Natural killer cell (primary cell): ENCODE data around the gene CPT2. TPM values are rescaled to one million over a fixed set of nuclear protein-coding genes. Genes with fewer than 3 reads are reported as not detected.

Source experiments
- ATAC-seq, 3 donors: fragments of 150-1000 bp in 2 of 3; fragments of 200-7000 bp in 1 of 3; cut with Tn5 transposase; 1 replicate in 1 of 3; 2 replicates in 2 of 3; pipeline ENCODE4 v1.10.0; 2021; ENCODE audit warnings: mild to moderate bottlenecking in 2 of 3, moderate library complexity in 2 of 3
- DNase-seq, 2 donors: peaks; one replicate each; pipeline versions ENCODE4 v3.0.0 to v3.0.0-alpha.2; 2013 to 2021; ENCODE audit warnings: mixed read lengths in 1 of 2
- H3K27ac ChIP-seq: one replicate; pipeline ENCODE4 v1.5.1; 2013; ENCODE audit warnings: mild to moderate bottlenecking, low read length
- H3K27me3 ChIP-seq: one replicate; pipeline ENCODE4 v1.6.1; 2013; ENCODE audit warnings: low read length; ENCODE audit not compliant: control insufficient read depth, insufficient read depth
- H3K36me3 ChIP-seq: one replicate; pipeline ENCODE4 v1.6.1; 2013; ENCODE audit warnings: low read length; ENCODE audit not compliant: control insufficient read depth, insufficient read depth
- H3K4me1 ChIP-seq: one replicate; pipeline ENCODE4 v1.6.1; 2013; ENCODE audit warnings: low read length; ENCODE audit not compliant: control insufficient read depth, insufficient read depth
- H3K4me3 ChIP-seq: one replicate; pipeline ENCODE4 v1.5.1; 2013; ENCODE audit warnings: low read length
- H3K9me3 ChIP-seq: one replicate; pipeline ENCODE4 v1.6.1; 2013; ENCODE audit warnings: low read length; ENCODE audit not compliant: control insufficient read depth, insufficient read depth
- H3K27ac Mint-ChIP-seq, 2 donors: one replicate each; pipeline ENCODE4 v1.8.0; 2022; ENCODE audit warnings: mild to moderate bottlenecking in 2 of 2, mixed read lengths in 2 of 2, moderate library complexity in 1 of 2
- H3K27me3 Mint-ChIP-seq, 2 donors: one replicate each; pipeline ENCODE4 v1.8.0; 2022; ENCODE audit warnings: low read depth in 2 of 2, mixed read lengths in 2 of 2
- H3K36me3 Mint-ChIP-seq: one replicate; pipeline ENCODE4 v1.8.0; 2022; ENCODE audit warnings: mixed read lengths
- H3K4me1 Mint-ChIP-seq, 2 donors: one replicate each; pipeline ENCODE4 v1.8.0; 2022; ENCODE audit warnings: mixed read lengths in 2 of 2
- H3K4me3 Mint-ChIP-seq: one replicate; pipeline ENCODE4 v1.8.0; 2022; ENCODE audit warnings: mild to moderate bottlenecking, moderate library complexity, mixed read lengths
- H3K9me3 Mint-ChIP-seq, 2 donors: one replicate each; pipeline ENCODE4 v1.8.0; 2022; ENCODE audit warnings: mixed read lengths in 2 of 2
- CTCF ChIP-seq: fragments of 200-600 bp; IDR thresholded peaks from one replicate; pipeline ENCODE4 v1.8.0; 2022; ENCODE audit warnings: antibody characterized with exemption
- WGBS: methylation state at CpG from one replicate; pipeline ENCODE4 v1.1.7; 2013; ENCODE audit warnings: missing lambda C conversion rate; ENCODE audit not compliant: insufficient coverage; 5-methylcytosine and 5-hydroxymethylcytosine counted together
- intact Hi-C: fragments of 100-400 bp; cut with micrococcal nuclease; formaldehyde crosslinking; loops from one replicate; pipeline ENCODE4 v1.14.2; 2022
- total RNA-seq, 4 donors: library from RNA; stranded (reverse); fragments of 120-200 nt in 1 of 4; gene quantifications; one replicate each; pipeline versions ENCODE4 v1.2.3 to v1.2.4, GENCODE V29; 2013 to 2022

Gene CPT2
- total RNA-seq, 3 donors from 2014 or later (not counting 1 experiment from before 2014, with no cell fraction given), result 7.6 to 11.8 (median 9.0) TPM

DNA sequence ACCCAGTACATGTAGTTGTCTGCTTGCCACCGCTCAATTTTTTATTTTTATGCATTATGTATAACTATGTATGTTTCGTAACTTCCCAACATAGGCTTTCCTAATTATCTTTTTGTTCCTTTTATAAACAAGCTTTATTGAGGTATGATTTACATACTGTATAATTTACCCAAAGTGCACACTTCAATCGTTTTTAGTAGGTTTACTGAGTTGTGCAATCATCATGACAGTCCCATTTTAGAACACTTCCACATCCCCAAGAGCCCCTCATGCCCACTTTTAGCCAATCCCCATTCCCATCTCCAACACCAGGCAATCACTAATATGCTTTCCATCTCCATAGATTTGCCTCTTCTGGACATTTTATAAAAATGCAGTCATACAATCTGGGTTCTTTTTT is 39.8 kb upstream of the CPT2 start:
- ATAC-seq (no peak), DNase-seq (no peak)
- Histone ChIP-seq H3K36me3 (no peaks in the 10 kb centered on the region), H3K4me3 (no peak overlapping the region), H3K27ac (no peak overlapping the region), H3K9me3 (no peaks in the 10 kb centered on the region), H3K4me1 (no peaks in the 10 kb centered on the region), H3K27me3 (no peaks in the 10 kb centered on the region)
- H3K27me3 Mint-ChIP-seq, result peaks cover 0 to 5% of the 10 kb centered on the region in 2 donors
- intact Hi-C loops, result no loop called here
- H3K36me3 Mint-ChIP-seq, result no peaks in the 10 kb centered on the region
- no peak for TF ChIP-seq CTCF
- H3K4me3 Mint-ChIP-seq, result no peak overlapping the region
- WGBS, result 53% methylated on average over 1 of the region's 3 CpGs
- H3K9me3 Mint-ChIP-seq, result no peaks in the 10 kb centered on the region
- H3K4me1 Mint-ChIP-seq, result no peaks in the 10 kb centered on the region
- H3K27ac Mint-ChIP-seq, result no peak overlapping the region

DNA sequence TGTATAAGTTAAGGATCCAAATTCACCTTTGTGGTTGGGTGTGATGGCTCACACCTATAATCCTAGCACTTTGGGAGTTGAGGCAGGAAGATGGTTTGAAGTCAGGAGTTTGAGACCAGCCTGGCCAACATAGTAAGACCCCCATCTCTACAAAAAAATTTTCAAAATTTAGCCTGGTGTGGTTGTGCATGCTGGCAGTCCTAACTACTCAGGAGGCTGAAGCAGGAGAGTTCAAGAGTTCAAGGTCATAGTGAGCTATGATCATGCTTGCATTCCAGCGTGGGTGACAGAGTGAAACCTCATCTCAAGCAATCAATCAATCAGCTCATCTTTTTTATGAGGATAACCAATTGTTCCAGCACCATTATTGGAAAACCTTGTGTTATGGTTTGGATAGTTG is 37.7 kb upstream of the CPT2 start:
- Mint-ChIP-seq H3K27ac (no peak overlapping the region), H3K4me1 (no peaks in the 10 kb centered on the region), H3K4me3 (no peak overlapping the region), H3K9me3 (no peaks in the 10 kb centered on the region), H3K36me3 (no peaks in the 10 kb centered on the region), H3K27me3 (peaks cover 0 to 2% of the 10 kb centered on the region in 2 donors)
- Histone ChIP-seq H3K27ac (no peak overlapping the region), H3K27me3 (no peaks in the 10 kb centered on the region), H3K4me3 (no peak overlapping the region), H3K36me3 (no peaks in the 10 kb centered on the region), H3K9me3 (no peaks in the 10 kb centered on the region), H3K4me1 (no peaks in the 10 kb centered on the region)
- intact Hi-C loops, result no loop called here
- DNase-seq (no peak), ATAC-seq (no peak)
- no peak for TF ChIP-seq CTCF
- 80% methylated on average over 1 of the region's 1 CpG for WGBS

DNA sequence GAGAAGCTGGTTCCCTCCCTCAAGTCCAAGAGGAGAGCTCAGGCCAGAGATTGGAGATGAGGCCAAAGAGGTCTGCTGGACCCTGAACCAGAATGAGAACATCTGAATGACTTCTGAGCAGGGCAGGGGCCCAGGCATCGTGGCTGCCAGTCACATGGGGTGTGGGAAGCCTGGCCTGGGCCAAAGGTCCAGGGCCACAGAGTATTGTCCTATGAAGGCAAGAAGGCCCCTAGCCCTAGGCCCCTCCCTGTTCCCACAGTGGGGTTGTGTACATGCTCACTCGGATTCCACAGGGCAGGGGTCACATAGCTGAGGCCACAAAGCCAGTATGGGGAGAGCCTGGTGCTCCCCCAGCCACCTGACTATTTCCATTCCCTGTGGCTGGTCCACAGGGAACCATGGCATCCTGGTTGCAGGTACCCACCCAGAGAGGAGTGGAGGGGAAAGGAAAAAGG is 35.7 kb upstream of the CPT2 start:
- Mint-ChIP-seq H3K9me3 (no peaks in the 10 kb centered on the region), H3K4me1 (no peaks in the 10 kb centered on the region), H3K27me3 (peaks cover 2 to 9% of the 10 kb centered on the region in 2 donors), H3K27ac (no peak overlapping the region), H3K36me3 (no peaks in the 10 kb centered on the region), H3K4me3 (no peak overlapping the region)
- intact Hi-C loops, result no loop called here
- Histone ChIP-seq H3K27ac (no peak overlapping the region), H3K36me3 (no peaks in the 10 kb centered on the region), H3K4me3 (no peak overlapping the region), H3K9me3 (no peaks in the 10 kb centered on the region), H3K4me1 (no peaks in the 10 kb centered on the region), H3K27me3 (no peaks in the 10 kb centered on the region)
- 71% methylated on average over 2 of the region's 2 CpGs for WGBS
- ATAC-seq, result no peak
- no peak for DNase-seq
- TF ChIP-seq CTCF, result no peak

DNA sequence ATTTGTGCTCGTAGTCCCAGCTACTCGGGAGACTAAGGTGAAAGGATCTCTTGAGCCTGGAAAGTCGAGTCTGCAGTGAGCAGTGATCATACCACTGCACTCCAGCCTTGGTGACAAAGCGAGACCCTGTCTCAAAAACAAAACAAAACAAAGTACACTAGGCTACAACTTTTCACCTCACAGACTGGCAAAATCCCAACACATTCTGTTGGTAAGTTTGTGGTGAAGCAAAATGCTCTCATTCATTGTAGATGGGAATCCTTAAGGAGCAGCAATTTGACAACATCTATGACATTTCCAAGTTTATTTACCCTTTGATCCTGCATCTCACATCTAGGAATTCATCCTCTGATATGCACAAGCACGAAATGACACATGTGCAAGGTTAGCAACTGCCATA is 34.0 kb upstream of the CPT2 start:
- intact Hi-C loops, result no loop called here
- peaks cover 2 to 9% of the 10 kb centered on the region in 2 donors for H3K27me3 Mint-ChIP-seq
- H3K27ac Mint-ChIP-seq, result no peak overlapping the region
- ATAC-seq, result no peak
- no peaks in the 10 kb centered on the region for H3K27me3 ChIP-seq
- H3K9me3 ChIP-seq, result no peaks in the 10 kb centered on the region
- H3K4me3 Mint-ChIP-seq, result no peak overlapping the region
- H3K4me1 ChIP-seq, result no peaks in the 10 kb centered on the region
- no peaks in the 10 kb centered on the region for H3K4me1 Mint-ChIP-seq
- no peak for DNase-seq
- H3K4me3 ChIP-seq, result no peak overlapping the region
- WGBS, result 90% methylated on average over 5 of the region's 5 CpGs
- no peaks in the 10 kb centered on the region for H3K36me3 ChIP-seq
- H3K27ac ChIP-seq, result no peak overlapping the region
- H3K9me3 Mint-ChIP-seq, result no peaks in the 10 kb centered on the region
- H3K36me3 Mint-ChIP-seq, result no peaks in the 10 kb centered on the region
- no peak for TF ChIP-seq CTCF
